HepG2 (cell line): ENCODE results near the gene MYOZ1. TPM values are rescaled to one million over a fixed set of nuclear protein-coding genes. Genes with fewer than 3 reads are reported as not detected.

Experiments used
- ATF2 ChIP-seq: sonication (generic); formaldehyde crosslinking; IDR thresholded peaks from 2 replicates; pipeline ENCODE4 v1.4.0; 2020; ENCODE audit warnings: missing genetic modification reagents
- CERS6 ChIP-seq: sonication (generic); formaldehyde crosslinking; IDR thresholded peaks from 2 replicates; pipeline ENCODE4 v1.5.0; 2020; ENCODE audit warnings: missing genetic modification reagents
- CHD2 ChIP-seq: IDR thresholded peaks from 2 replicates; pipeline ENCODE4 v1.6.1; 2011; ENCODE audit warnings: low read depth, low read length, improper control_type of control experiment
- FOXK1 ChIP-seq: sonication (generic); formaldehyde crosslinking; IDR thresholded peaks from 2 replicates; pipeline ENCODE4 v1.4.0; 2020; ENCODE audit warnings: low read depth, missing genetic modification reagents, borderline replicate concordance
- FOXP1 ChIP-seq, 2 experiments: fragments of 450-650 bp in 1 of 2; IDR thresholded peaks; 2 replicates each; pipeline ENCODE4 v1.6.1; 2017 to 2018; ENCODE audit warnings: antibody characterized with exemption in 1 of 2
- MYNN ChIP-seq: sonication (generic); formaldehyde crosslinking; IDR thresholded peaks from 2 replicates; pipeline ENCODE4 v1.4.0; 2020; ENCODE audit warnings: mild to moderate bottlenecking, low read depth, missing genetic modification reagents
- NCOA2 ChIP-seq: sonication (generic); formaldehyde crosslinking; IDR thresholded peaks from 2 replicates; pipeline ENCODE4 v1.8.0; 2022; ENCODE audit warnings: inconsistent platforms
- NR2C2 ChIP-seq: sonication (generic); formaldehyde crosslinking; IDR thresholded peaks from 2 replicates; pipeline ENCODE4 v1.4.0; 2020; ENCODE audit warnings: missing genetic modification reagents, mild to moderate bottlenecking, moderate library complexity, borderline replicate concordance
- REST ChIP-seq, 2 experiments: IDR thresholded peaks; 2 replicates each; pipeline ENCODE4 v1.6.1; 2011 to 2012; ENCODE audit warnings: low read length in 2 of 2, borderline replicate concordance in 1 of 2, low read depth in 1 of 2, mild to moderate bottlenecking in 1 of 2, moderate library complexity in 1 of 2
- SNAPC5 ChIP-seq: sonication (generic); formaldehyde crosslinking; IDR thresholded peaks from 2 replicates; pipeline ENCODE4 v1.8.1; 2023; ENCODE audit warnings: mild to moderate bottlenecking, missing genetic modification reagents, borderline replicate concordance
- STAT5B ChIP-seq: sonication (generic); formaldehyde crosslinking; IDR thresholded peaks from 2 replicates; pipeline ENCODE4 v1.4.0; 2020; ENCODE audit warnings: missing genetic modification reagents
- TARDBP ChIP-seq: sonication (generic); formaldehyde crosslinking; IDR thresholded peaks from 2 replicates; pipeline ENCODE4 v1.8.0; 2022; ENCODE audit warnings: mild to moderate bottlenecking, missing genetic modification reagents
- ZBTB1 ChIP-seq: sonication (generic); formaldehyde crosslinking; IDR thresholded peaks from 2 replicates; pipeline ENCODE4 v1.4.0; 2020; ENCODE audit warnings: missing genetic modification reagents, borderline replicate concordance
- ZKSCAN5 ChIP-seq: sonication (generic); formaldehyde crosslinking; IDR thresholded peaks from 2 replicates; pipeline ENCODE4 v1.5.1; 2020; ENCODE audit warnings: mild to moderate bottlenecking, missing genetic modification reagents
- ZNF10 ChIP-seq: sonication (generic); formaldehyde crosslinking; IDR thresholded peaks from 2 replicates; pipeline ENCODE4 v1.4.0; 2020; ENCODE audit warnings: mild to moderate bottlenecking, low read depth, missing genetic modification reagents, borderline replicate concordance
- ZNF350 ChIP-seq: sonication (generic); formaldehyde crosslinking; IDR thresholded peaks from 2 replicates; pipeline ENCODE4 v1.4.0; 2020; ENCODE audit warnings: mild to moderate bottlenecking, low read depth, missing genetic modification reagents, borderline replicate concordance
- ZNF562 ChIP-seq: sonication (generic); formaldehyde crosslinking; IDR thresholded peaks from 2 replicates; pipeline ENCODE4 v1.8.0; 2022; ENCODE audit warnings: missing genetic modification reagents, borderline replicate concordance
- ZNF639 ChIP-seq: conservative IDR thresholded peaks from 2 replicates; pipeline ENCODE4 v1.6.1; 2018; ENCODE audit warnings: missing genetic modification reagents
- ZNF644 ChIP-seq: IDR thresholded peaks from 2 replicates; pipeline ENCODE4 v1.6.1; 2016; ENCODE audit warnings: low read depth
- polyA plus RNA-seq, 8 experiments: library from polyadenylated mRNA; depleted of rRNA in 3 of 8; stranded (reverse) in 7 of 8; unstranded in 1 of 8; fragments of >200 nt; fragmentation: Illumina TruSeq in 4 of 8; extraction: Trizol in 4 of 8; gene quantifications; 2 replicates each; pipeline versions ENCODE4 v1.2.1 to v1.2.3, GENCODE V29; 2011 to 2016; ENCODE audit warnings: low read depth in 4 of 8, missing spikeins in 1 of 8, mixed read lengths in 1 of 8; ENCODE audit not compliant: insufficient read depth in 1 of 8
- total RNA-seq, 5 experiments: library from RNA; depleted of rRNA; stranded (reverse); fragments of >200 nt; fragmentation: Illumina TruSeq; extraction: Trizol; gene quantifications; 2 replicates each; pipeline ENCODE4 v1.2.3, GENCODE V29; 2016; ENCODE audit warnings: low read depth in 1 of 5
- TF ChIP-seq, protein P1 (sequence below): sonication (generic); formaldehyde crosslinking; IDR thresholded peaks from 2 replicates; pipeline ENCODE4 v1.5.0; 2020; ENCODE audit warnings: missing genetic modification reagents

The MYOZ1 gene
- total and polyA plus RNA-seq, 2 of the 13 experiments (the other 11 are each of a cell fraction or from before 2014, with no cell fraction given) = not detected

GRCh38 chr10:73625884-73626752 lies 15.2 kb downstream of the MYOZ1 start (continued):
- TF ChIP-seq ZNF639 (CRISPR knock-in tag) = no peak
- TF ChIP-seq STAT5B (CRISPR knock-in tag) = no peak
- TF ChIP-seq FOXP1 (IDR thresholded peaks at IDR 0.05) = no peak
- no peak for TF ChIP-seq FOXP1 (CRISPR knock-in tag; IDR thresholded peaks at IDR 0.05)
- TF ChIP-seq MYNN = no peak
- TF ChIP-seq CHD2 = peak; percentile 96
- TF ChIP-seq ZNF350 (CRISPR knock-in tag) = no peak
- no peak for TF ChIP-seq ZBTB1 (CRISPR knock-in tag)
- peak in 1 of 2 experiments; percentile 53; a peak in 1 of 4 replicates for TF ChIP-seq REST (IDR thresholded peaks at IDR 0.05; ENCODE audit: borderline replicate concordance in 1 of 2, low read depth in 1 of 2, low read length in 2 of 2)
- TF ChIP-seq, protein P1, sequence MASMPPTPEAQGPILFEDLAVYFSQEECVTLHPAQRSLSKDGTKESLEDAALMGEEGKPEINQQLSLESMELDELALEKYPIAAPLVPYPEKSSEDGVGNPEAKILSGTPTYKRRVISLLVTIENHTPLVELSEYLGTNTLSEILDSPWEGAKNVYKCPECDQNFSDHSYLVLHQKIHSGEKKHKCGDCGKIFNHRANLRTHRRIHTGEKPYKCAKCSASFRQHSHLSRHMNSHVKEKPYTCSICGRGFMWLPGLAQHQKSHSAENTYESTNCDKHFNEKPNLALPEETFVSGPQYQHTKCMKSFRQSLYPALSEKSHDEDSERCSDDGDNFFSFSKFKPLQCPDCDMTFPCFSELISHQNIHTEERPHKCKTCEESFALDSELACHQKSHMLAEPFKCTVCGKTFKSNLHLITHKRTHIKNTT (CRISPR knock-in tag) = no peak
- TF ChIP-seq ZKSCAN5 (CRISPR knock-in tag) = no peak
- no peak for TF ChIP-seq ZNF562 (CRISPR knock-in tag)
- TF ChIP-seq TARDBP (CRISPR knock-in tag) = 0 out of 2 replicates have a peak, but pooled peaks have one; percentile 66
- peak; percentile 26; the same call in 1 of the 2 replicates for TF ChIP-seq NR2C2 (CRISPR knock-in tag)
- no peak for TF ChIP-seq ZNF10 (CRISPR knock-in tag)
- no peak for TF ChIP-seq CERS6
- no peak for TF ChIP-seq ZNF644 (CRISPR knock-in tag)
- TF ChIP-seq FOXK1 = peak; percentile 64; the same call in 1 of the 2 replicates
- TF ChIP-seq NCOA2 (CRISPR knock-in tag) = peak; percentile 44
- TF ChIP-seq SNAPC5 = peak; percentile 39; the same call in 1 of the 2 replicates
- peak; percentile 45; the same call in 1 of the 2 replicates for TF ChIP-seq ATF2
